ENCODE measurements around the gene DCAKD. TPM values are rescaled to one million over a fixed set of nuclear protein-coding genes. Genes with fewer than 3 reads are reported as not detected.
A peak's percentile ranks its signal among the peaks of the same experiment; 100 is the strongest.

DCAKD gene
- total RNA-seq, 4 donors from 2014 or later, result 9.4 to 144 (median 27.4) TPM

DNA sequence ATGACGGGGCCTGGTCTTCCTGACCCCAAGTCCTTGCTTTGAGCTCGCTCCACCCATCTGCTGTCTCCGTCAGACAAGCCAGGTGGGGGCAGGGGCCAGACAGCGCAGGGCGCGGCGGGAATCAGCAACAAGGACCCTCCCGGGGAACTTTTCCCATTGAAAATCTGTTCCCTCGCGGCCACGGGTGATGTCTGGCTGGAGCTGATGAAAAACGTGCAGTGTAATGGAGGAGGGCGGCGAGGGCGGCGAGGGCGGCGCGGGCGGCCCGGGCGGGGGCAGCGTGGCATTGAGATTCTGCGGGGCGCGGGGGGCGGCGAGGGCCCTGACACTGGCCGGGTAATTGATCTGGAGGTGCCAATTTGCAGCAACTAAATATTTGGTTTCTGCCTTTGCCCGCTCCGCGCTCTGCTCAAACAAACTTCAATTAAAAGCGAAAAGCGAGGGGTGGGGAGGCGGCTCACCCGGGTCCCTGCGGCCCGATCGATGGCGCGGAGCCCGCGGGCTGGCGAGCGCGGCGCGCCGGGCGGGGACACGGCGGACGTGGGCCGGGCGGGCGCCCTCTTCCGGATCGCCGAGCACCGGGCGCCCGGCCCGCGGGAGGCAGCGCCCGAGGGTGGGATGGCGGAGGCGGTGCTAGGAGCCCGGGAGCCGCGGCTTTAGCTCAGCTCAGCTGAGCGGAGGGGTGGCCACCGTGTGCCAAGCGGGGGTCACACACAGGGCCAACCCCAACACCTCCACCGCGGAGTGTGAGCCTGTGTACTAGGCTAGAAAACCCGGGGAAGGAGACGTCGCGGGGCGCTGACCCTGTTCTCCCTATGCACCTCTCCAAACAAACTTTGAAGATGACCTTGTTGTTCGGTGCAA, 32.4 kb downstream of the DCAKD start:
- TF ChIP-seq, protein P1, sequence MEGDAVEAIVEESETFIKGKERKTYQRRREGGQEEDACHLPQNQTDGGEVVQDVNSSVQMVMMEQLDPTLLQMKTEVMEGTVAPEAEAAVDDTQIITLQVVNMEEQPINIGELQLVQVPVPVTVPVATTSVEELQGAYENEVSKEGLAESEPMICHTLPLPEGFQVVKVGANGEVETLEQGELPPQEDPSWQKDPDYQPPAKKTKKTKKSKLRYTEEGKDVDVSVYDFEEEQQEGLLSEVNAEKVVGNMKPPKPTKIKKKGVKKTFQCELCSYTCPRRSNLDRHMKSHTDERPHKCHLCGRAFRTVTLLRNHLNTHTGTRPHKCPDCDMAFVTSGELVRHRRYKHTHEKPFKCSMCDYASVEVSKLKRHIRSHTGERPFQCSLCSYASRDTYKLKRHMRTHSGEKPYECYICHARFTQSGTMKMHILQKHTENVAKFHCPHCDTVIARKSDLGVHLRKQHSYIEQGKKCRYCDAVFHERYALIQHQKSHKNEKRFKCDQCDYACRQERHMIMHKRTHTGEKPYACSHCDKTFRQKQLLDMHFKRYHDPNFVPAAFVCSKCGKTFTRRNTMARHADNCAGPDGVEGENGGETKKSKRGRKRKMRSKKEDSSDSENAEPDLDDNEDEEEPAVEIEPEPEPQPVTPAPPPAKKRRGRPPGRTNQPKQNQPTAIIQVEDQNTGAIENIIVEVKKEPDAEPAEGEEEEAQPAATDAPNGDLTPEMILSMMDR (IDR thresholded peaks at IDR 0.05), result peak in 4 of 5 experiments; percentile 19 to 48 (median 40)
- no peak for TF ChIP-seq POLR2A (IDR thresholded peaks at IDR 0.05)

DNA sequence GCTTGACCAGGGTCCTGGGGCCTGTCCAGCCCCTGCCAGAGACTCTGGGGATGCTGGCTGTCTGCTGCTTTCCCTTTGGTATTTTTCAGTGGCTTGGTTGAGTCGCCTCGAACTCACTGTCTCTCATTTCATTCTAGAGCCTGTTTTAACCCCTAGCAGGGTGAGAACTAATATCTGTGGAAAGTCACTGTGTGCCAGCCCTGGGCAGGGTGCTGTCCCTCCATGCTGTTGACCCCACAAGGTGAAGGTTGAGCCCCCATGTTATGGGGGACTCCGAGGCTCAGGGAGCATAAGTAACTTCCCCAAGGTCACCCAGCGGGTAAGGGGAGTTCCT, 33.0 kb downstream of the DCAKD start:
- peak overlapping the region; percentile 27 to 56 (median 44) for H3K27ac ChIP-seq
- in situ Hi-C loops (cut with MboI; ENCODE audit: low pct_ligation_motif_present in 1 of 4, low pct_unique_long_range_greater_than_20kb in 1 of 4, low sequenced_read_pairs in 3 of 4) (no loop called here), intact Hi-C loops (cut with DNase I; ENCODE audit: low total_unique reads) (no loop called here)
- WGBS, 2 donors (ENCODE audit: low coverage in 1 of 2), result 30% methylated on average over 4 of the region's 4 CpGs; no CpG with 5 or more reads in 1 of the 2 donors
- no peaks in the 10 kb centered on the region for H3K36me3 ChIP-seq
- peaks cover 30 to 47% (median 30%) of the 10 kb centered on the region in 4 donors for H3K4me1 ChIP-seq
- peak overlapping the region in 3 of 4 donors; percentile 34 to 59 (median 47) for H3K4me3 ChIP-seq
- DNase-seq, result no peak
- TF ChIP-seq, protein P1 (IDR thresholded peaks at IDR 0.05), result no peak
- TF ChIP-seq POLR2AphosphoS5 (IDR thresholded peaks at IDR 0.05) (no peak), POLR2A (IDR thresholded peaks at IDR 0.05) (no peak), EP300 (IDR thresholded peaks at IDR 0.05; ENCODE audit: low read depth) (no peak)
- H3K9me3 ChIP-seq, result no peaks in the 10 kb centered on the region
- H3K27me3 ChIP-seq, result peaks cover 8% of the 10 kb centered on the region

More for the DNA sequence above, 32.4 kb downstream of the DCAKD start:
- Histone ChIP-seq H3K36me3 (no peaks in the 10 kb centered on the region), H3K27me3 (peaks cover 8% of the 10 kb centered on the region), H3K9me3 (no peaks in the 10 kb centered on the region), H3K4me1 (peaks cover 30 to 44% (median 30%) of the 10 kb centered on the region in 4 donors), H3K27ac (peak overlapping the region; percentile 27 to 56 (median 44)), H3K4me3 (peak overlapping the region; percentile 34 to 59 (median 46))
- WGBS, 2 donors (ENCODE audit: low coverage in 1 of 2), result 0 to 1% methylated on average over 9 to 54 of the region's 82 CpGs
- in situ Hi-C loops (cut with MboI; ENCODE audit: low pct_ligation_motif_present in 1 of 4, low pct_unique_long_range_greater_than_20kb in 1 of 4, low sequenced_read_pairs in 3 of 4) (no loop called here), intact Hi-C loops (cut with DNase I; ENCODE audit: low total_unique reads) (no loop called here)
- DNase-seq, result peak; percentile 51

DNA sequence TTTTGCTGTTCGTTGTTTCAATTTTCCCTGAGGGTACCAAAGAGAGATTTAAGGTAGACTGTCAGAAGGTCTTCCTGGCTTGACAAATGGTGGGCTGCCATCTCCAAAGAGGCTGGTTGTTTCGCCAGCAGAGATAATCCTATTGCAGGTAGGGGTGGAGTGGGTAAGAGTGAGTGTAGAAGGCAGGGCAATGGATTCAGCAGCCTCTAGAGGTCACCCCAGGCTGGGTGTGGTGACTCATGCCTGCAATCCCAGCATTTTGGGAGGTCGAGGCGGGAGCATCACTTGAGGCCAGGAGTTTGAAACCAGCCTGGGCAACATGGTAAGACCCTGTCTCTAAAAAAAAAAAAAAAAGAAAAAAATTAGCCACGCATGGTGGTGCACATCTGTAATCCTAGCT, 34.6 kb downstream of the DCAKD start:
- Histone ChIP-seq H3K4me1 (peaks cover 27 to 48% (median 31%) of the 10 kb centered on the region in 4 donors), H3K4me3 (no peak overlapping the region), H3K9me3 (no peaks in the 10 kb centered on the region), H3K27me3 (peaks cover 8% of the 10 kb centered on the region), H3K27ac (no peak overlapping the region), H3K36me3 (no peaks in the 10 kb centered on the region)
- intact Hi-C loops (cut with DNase I; ENCODE audit: low total_unique reads), result no loop called here
- in situ Hi-C loops (cut with MboI; ENCODE audit: low pct_ligation_motif_present in 1 of 4, low pct_unique_long_range_greater_than_20kb in 1 of 4, low sequenced_read_pairs in 3 of 4), result no loop called here
- DNase-seq, result no peak
- TF ChIP-seq EP300 (IDR thresholded peaks at IDR 0.05; ENCODE audit: low read depth), result no peak
- TF ChIP-seq, protein P1 (IDR thresholded peaks at IDR 0.05), result peak in 1 of 5 experiments; percentile 10
- 61 to 67% methylated on average over 4 to 5 of the region's 5 CpGs for WGBS, 2 donors (ENCODE audit: low coverage in 1 of 2)

DNA sequence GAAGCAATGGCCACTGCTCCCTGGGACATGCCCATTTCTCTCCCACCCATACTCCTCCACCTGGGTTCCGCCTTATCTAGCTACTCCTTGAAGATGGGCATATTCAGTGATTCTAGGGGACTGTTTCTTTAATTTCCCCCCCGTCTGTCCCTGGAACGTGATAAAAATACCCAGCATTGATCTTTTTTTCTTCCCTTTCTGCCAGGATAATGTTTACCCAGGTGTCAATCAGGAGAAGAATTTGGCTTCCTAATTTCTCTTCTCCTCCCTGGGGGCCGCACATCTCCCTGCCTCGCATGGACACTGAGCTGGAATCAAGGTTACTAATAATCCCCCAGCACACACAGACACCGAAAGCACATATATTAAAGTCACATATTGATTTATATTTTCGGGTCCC, 35.2 kb downstream of the DCAKD start:
- in situ Hi-C loops (cut with MboI; ENCODE audit: low pct_ligation_motif_present in 1 of 4, low pct_unique_long_range_greater_than_20kb in 1 of 4, low sequenced_read_pairs in 3 of 4) (no loop called here), intact Hi-C loops (cut with DNase I; ENCODE audit: low total_unique reads) (no loop called here)
- peaks cover 8% of the 10 kb centered on the region for H3K27me3 ChIP-seq
- H3K27ac ChIP-seq, result no peak overlapping the region
- no peaks in the 10 kb centered on the region for H3K36me3 ChIP-seq
- DNase-seq, result no peak
- peaks cover 21 to 42% (median 26%) of the 10 kb centered on the region in 4 donors for H3K4me1 ChIP-seq
- TF ChIP-seq EP300 (IDR thresholded peaks at IDR 0.05; ENCODE audit: low read depth) (no peak), POLR2AphosphoS5 (IDR thresholded peaks at IDR 0.05) (no peak), POLR2A (IDR thresholded peaks at IDR 0.05) (no peak)
- TF ChIP-seq, protein P1 (IDR thresholded peaks at IDR 0.05), result no peak
- no peaks in the 10 kb centered on the region for H3K9me3 ChIP-seq
- WGBS, 2 donors (ENCODE audit: low coverage in 1 of 2), result 65 to 76% methylated on average over 4 to 7 of the region's 7 CpGs
- no peak overlapping the region for H3K4me3 ChIP-seq
